ENCODE results near the gene SLC7A8. TPM values are rescaled to one million over a fixed set of nuclear protein-coding genes. Genes with fewer than 3 reads are reported as not detected.

The SLC7A8 gene
- total RNA-seq, 1 donor from 2014 or later = 28.3 TPM

DNA sequence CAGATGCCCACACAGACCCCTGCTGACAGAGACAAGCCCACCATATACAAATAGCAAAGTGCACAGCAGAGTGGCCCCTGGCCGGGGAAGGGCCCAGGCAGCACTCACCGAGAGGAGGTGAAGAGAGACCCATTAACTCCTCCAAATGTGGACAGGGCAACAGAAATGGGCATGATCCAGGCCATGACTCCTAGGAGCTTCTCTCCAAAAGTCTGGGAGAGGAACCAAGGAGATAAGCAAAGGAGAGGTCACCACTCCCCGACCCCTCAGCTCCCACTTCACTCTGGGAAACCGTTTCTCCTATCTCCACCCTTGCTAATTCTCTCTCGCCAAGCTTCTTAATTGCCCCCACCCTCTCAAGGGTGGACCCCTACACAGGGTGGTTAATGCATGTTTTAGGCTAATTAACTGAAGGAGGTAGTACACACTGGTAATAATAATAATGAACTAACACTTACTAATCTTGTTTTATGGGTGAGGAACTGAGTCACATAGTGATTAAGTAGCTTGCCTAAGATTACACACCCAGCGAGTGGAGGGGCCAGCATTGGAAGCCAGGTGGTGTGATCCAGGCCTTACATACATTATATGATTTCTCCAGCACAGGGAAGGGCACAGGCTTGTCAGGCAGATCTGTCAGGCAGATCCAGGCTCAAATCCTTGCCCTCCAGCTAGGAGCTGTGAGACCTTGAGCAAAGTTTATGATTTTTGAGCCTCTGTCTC lies 45.5 kb downstream of the SLC7A8 start:
- Mint-ChIP-seq H3K4me1 (ENCODE audit: low read depth) (peaks cover 7% of the 10 kb centered on the region), H3K36me3 (ENCODE audit: insufficient read depth) (no peaks in the 10 kb centered on the region)

DNA sequence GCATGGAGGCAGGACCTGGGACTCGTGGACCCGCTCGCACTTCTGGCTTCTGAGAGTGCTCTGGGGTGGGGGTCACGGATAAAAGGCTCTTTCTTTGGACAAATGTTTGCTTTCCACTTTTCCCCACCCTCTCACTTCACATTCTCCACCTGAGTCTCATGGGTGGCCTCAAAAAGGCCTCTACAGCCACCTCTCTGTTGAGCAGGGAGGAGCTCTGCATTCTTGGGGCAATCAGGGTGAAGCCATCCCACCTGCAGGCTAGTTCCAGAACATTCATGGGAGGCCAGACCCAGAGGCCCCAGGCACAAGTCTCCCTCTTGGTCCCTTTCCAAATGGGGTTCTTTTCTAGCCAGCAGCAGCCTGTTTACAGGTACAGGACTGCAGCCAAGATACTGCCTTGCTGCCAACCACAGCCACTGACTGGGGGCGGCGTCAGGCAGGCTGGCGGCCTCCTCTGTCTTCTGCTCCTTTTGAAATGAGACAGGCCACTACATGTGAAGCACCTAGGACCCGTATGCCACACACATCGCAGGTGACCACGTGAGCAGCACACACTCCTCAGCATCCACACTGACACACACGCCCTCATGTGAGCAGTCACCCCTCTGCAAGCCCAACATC lies 46.2 kb downstream of the SLC7A8 start:
- no peaks in the 10 kb centered on the region for H3K9me3 Mint-ChIP-seq (ENCODE audit: low read depth)
- H3K27ac Mint-ChIP-seq = no peak overlapping the region
- TF ChIP-seq, protein P1, sequence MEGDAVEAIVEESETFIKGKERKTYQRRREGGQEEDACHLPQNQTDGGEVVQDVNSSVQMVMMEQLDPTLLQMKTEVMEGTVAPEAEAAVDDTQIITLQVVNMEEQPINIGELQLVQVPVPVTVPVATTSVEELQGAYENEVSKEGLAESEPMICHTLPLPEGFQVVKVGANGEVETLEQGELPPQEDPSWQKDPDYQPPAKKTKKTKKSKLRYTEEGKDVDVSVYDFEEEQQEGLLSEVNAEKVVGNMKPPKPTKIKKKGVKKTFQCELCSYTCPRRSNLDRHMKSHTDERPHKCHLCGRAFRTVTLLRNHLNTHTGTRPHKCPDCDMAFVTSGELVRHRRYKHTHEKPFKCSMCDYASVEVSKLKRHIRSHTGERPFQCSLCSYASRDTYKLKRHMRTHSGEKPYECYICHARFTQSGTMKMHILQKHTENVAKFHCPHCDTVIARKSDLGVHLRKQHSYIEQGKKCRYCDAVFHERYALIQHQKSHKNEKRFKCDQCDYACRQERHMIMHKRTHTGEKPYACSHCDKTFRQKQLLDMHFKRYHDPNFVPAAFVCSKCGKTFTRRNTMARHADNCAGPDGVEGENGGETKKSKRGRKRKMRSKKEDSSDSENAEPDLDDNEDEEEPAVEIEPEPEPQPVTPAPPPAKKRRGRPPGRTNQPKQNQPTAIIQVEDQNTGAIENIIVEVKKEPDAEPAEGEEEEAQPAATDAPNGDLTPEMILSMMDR (IDR thresholded peaks at IDR 0.05; ENCODE audit: unreplicated experiment) = no peak

More for the DNA sequence above, 45.5 kb downstream of the SLC7A8 start:
- Mint-ChIP-seq H3K27ac (no peak overlapping the region), H3K9me3 (ENCODE audit: low read depth) (no peaks in the 10 kb centered on the region), H3K4me3 (ENCODE audit: low read depth) (no peak overlapping the region), H3K27me3 (no peaks in the 10 kb centered on the region)
- TF ChIP-seq, protein P1 (IDR thresholded peaks at IDR 0.05; ENCODE audit: unreplicated experiment) = no peak
- DNase-seq (ENCODE audit: low spot score, unreplicated experiment) = no peak

DNA sequence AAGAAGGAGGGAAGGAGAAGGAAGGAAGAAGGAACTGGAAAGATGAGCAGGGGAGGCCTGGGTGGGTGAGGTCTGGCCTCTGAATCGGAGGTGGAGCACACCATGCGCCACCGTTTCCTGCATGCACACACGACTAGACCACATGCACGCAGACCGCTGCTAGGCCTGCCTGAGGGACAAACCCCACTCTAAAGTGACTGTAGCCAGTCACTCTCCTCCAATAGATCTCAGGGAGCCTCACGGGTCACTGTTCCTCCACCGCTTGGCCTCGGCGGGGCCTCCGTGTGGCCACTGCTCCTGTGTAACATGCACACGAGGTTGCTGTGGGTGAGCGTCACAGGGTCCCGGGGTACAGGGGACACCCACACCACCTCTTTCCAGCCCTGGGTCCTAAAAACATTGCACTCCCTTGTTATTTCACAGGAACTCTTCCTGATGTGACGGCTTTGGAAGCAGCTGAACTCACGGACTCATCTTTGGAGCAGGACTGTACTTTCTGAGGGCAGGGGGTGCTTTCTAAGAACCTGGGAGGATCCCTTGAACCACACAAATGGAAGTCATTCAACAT lies 46.8 kb downstream of the SLC7A8 start:
- no peak for DNase-seq (ENCODE audit: low spot score, unreplicated experiment)
- H3K4me1 Mint-ChIP-seq (ENCODE audit: low read depth) = peaks cover 7% of the 10 kb centered on the region
- no peak overlapping the region for H3K27ac Mint-ChIP-seq
- TF ChIP-seq, protein P1 (IDR thresholded peaks at IDR 0.05; ENCODE audit: unreplicated experiment) = no peak
- no peak overlapping the region for H3K4me3 Mint-ChIP-seq (ENCODE audit: low read depth)
- no peaks in the 10 kb centered on the region for H3K9me3 Mint-ChIP-seq (ENCODE audit: low read depth)
- H3K27me3 Mint-ChIP-seq = no peaks in the 10 kb centered on the region
- no peaks in the 10 kb centered on the region for H3K36me3 Mint-ChIP-seq (ENCODE audit: insufficient read depth)

More for the DNA sequence above, 46.2 kb downstream of the SLC7A8 start:
- no peaks in the 10 kb centered on the region for H3K36me3 Mint-ChIP-seq (ENCODE audit: insufficient read depth)
- no peak for DNase-seq (ENCODE audit: low spot score, unreplicated experiment)
- no peaks in the 10 kb centered on the region for H3K27me3 Mint-ChIP-seq
- H3K4me1 Mint-ChIP-seq (ENCODE audit: low read depth) = peaks cover 7% of the 10 kb centered on the region
- H3K4me3 Mint-ChIP-seq (ENCODE audit: low read depth) = no peak overlapping the region

DNA sequence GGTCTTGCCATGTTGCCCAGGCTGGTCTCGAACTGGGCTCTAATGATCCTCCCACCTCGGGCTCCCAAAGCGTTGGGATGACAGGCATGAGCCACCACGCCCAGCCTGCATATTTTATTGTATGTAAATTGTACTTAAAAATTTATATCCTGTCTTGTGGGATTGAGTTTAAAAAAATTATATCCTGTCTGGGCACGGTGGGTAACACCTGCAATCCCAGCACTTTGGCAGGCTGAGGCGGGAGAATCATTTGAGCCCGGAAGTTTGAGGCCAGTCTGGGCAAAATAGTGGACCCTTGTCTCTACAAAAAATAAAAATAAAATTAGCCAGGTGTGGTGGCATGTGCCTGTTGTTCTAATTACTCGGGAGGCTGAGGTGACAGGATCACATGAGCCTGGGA lies 50.5 kb downstream of the SLC7A8 start:
- peaks cover 3% of the 10 kb centered on the region for H3K4me1 Mint-ChIP-seq (ENCODE audit: low read depth)
- no peak overlapping the region for H3K4me3 Mint-ChIP-seq (ENCODE audit: low read depth)
- DNase-seq (ENCODE audit: low spot score, unreplicated experiment) = no peak
- no peaks in the 10 kb centered on the region for H3K27me3 Mint-ChIP-seq
- no peaks in the 10 kb centered on the region for H3K9me3 Mint-ChIP-seq (ENCODE audit: low read depth)
- TF ChIP-seq, protein P1 (IDR thresholded peaks at IDR 0.05; ENCODE audit: unreplicated experiment) = no peak
- H3K27ac Mint-ChIP-seq = no peak overlapping the region
- peaks cover 4% of the 10 kb centered on the region for H3K36me3 Mint-ChIP-seq (ENCODE audit: insufficient read depth)

DNA sequence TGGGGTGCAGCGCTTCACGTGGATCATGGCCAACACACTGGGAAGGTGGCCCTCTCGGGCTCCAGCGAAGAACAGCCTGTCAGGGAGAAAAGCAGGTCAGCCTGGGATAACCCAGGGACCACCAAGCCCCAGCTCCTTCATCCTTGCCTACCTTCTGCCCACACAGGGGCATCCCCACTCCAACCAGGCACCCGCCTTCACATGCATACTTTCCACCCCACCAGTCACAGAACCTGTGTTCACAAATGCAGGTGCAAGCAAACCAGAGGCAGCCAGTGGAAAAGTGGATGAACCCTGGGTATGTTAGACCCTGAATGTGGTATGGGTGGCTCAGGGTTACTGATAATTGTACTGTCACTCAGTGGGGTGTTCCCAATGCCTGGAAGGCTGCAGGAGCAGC lies 52.0 kb downstream of the SLC7A8 start:
- Mint-ChIP-seq H3K36me3 (ENCODE audit: insufficient read depth) (peaks cover 4% of the 10 kb centered on the region), H3K27ac (no peak overlapping the region), H3K9me3 (ENCODE audit: low read depth) (no peaks in the 10 kb centered on the region), H3K27me3 (no peaks in the 10 kb centered on the region), H3K4me1 (ENCODE audit: low read depth) (no peaks in the 10 kb centered on the region), H3K4me3 (ENCODE audit: low read depth) (no peak overlapping the region)
- TF ChIP-seq, protein P1 (IDR thresholded peaks at IDR 0.05; ENCODE audit: unreplicated experiment) = no peak
- DNase-seq (ENCODE audit: low spot score, unreplicated experiment) = no peak

Measured in progenitor cell of endocrine pancreas (in vitro differentiated cells).